B cell (primary cell): Measurements from ENCODE around the gene LDB3. TPM values are rescaled to one million over a fixed set of nuclear protein-coding genes. Genes with fewer than 3 reads are reported as not detected.

Experiments used
- ATAC-seq: fragments of 200-7000 bp; cut with Tn5 transposase; one replicate; pipeline ENCODE4 v1.10.0; 2021; ENCODE audit warnings: low read depth, mild to moderate bottlenecking, moderate number of reproducible peaks, moderate library complexity
- CTCF ChIA-PET: fragments of 350-600 bp; sonication (Branson Sonifier 250); formaldehyde crosslinking; loops from one replicate; lab custom pipeline; 2021; ENCODE audit warnings: antibody characterized with exemption, inconsistent platforms; lab: Charles Lee
- POLR2A ChIA-PET: fragments of 350-600 bp; sonication (Branson Sonifier 250); formaldehyde crosslinking; loops from one replicate; lab custom pipeline; 2021; ENCODE audit warnings: antibody characterized with exemption; lab: Charles Lee
- DNase-seq: peaks from one replicate; pipeline ENCODE4 v3.0.0; 2013
- H2AFZ ChIP-seq: 2 replicates; pipeline ENCODE4 v1.6.1; 2012; ENCODE audit warnings: mild to moderate bottlenecking, low read depth, low read length; ENCODE audit not compliant: insufficient read depth, poor library complexity, severe bottlenecking
- H3K27ac ChIP-seq, 2 donors: 1 replicate in 1 of 2; 2 replicates in 1 of 2; pipeline ENCODE4 v1.5.1; 2012 to 2013; ENCODE audit warnings: low read length in 2 of 2, mild to moderate bottlenecking in 2 of 2, moderate library complexity in 1 of 2
- H3K27me3 ChIP-seq, 4 experiments: fragments of 200-600 bp in 1 of 4; sonication (generic) in 1 of 4; replicated peaks in 1 of 4; 1 replicate in 2 of 4; 2 replicates in 2 of 4; pipeline versions ENCODE4 v1.6.1 to v1.7.0; 2013 to 2016; ENCODE audit warnings: low read length in 3 of 4, mild to moderate bottlenecking in 2 of 4, mixed read lengths in 1 of 4, moderate library complexity in 1 of 4; ENCODE audit not compliant: insufficient read depth in 4 of 4, control insufficient read depth in 3 of 4; ENCODE audit errors: control extremely low read depth in 1 of 4
- H3K36me3 ChIP-seq, 2 experiments: replicated peaks in 1 of 2; 1 replicate in 1 of 2; 2 replicates in 1 of 2; pipeline versions ENCODE4 v1.6.1 to v1.7.1; 2013; ENCODE audit warnings: low read length in 1 of 2; ENCODE audit not compliant: insufficient read depth in 2 of 2, control insufficient read depth in 1 of 2; ENCODE audit errors: control extremely low read depth in 1 of 2, extremely low read depth in 1 of 2
- H3K4me1 ChIP-seq, 2 donors: fragments of 200-600 bp in 1 of 2; sonication (generic) in 1 of 2; 1 replicate in 1 of 2; 2 replicates in 1 of 2; pipeline versions ENCODE4 v1.5.1 to v1.6.1; 2013 to 2017; ENCODE audit warnings: low read length in 2 of 2; ENCODE audit not compliant: control insufficient read depth in 2 of 2, insufficient read depth in 2 of 2
- H3K4me2 ChIP-seq: replicated peaks from 2 replicates; pipeline ENCODE3; 2012; ENCODE audit warnings: mild to moderate bottlenecking, low read depth, low read length; ENCODE audit not compliant: poor library complexity, severe bottlenecking
- H3K4me3 ChIP-seq, 5 experiments: fragments of 200-600 bp in 1 of 5; sonication (generic) in 1 of 5; 1 replicate in 3 of 5; 2 replicates in 2 of 5; pipeline versions ENCODE4 v1.5.1 to v1.7.0; 2011 to 2016; ENCODE audit warnings: low read length in 4 of 5, mild to moderate bottlenecking in 4 of 5, low read depth in 2 of 5, control low read depth in 1 of 5, moderate library complexity in 1 of 5; ENCODE audit not compliant: insufficient read depth in 1 of 5; ENCODE audit errors: control extremely low read depth in 1 of 5, extremely low read depth in 1 of 5
- H3K79me2 ChIP-seq: fragments of 200-600 bp; sonication (generic); one replicate; pipeline ENCODE4 v1.6.0; 2016; ENCODE audit warnings: low read length; ENCODE audit not compliant: control insufficient read depth, insufficient read depth
- H3K9ac ChIP-seq: fragments of 200-600 bp; sonication (generic); 2 replicates; pipeline ENCODE4 v1.6.1; 2017; ENCODE audit warnings: mild to moderate bottlenecking, low read length, moderate library complexity
- H3K9me3 ChIP-seq, 3 donors: one replicate each; pipeline versions ENCODE4 v1.6.1 to v1.7.1; 2013; ENCODE audit warnings: low read length in 2 of 3; ENCODE audit not compliant: control insufficient read depth in 2 of 3, insufficient read depth in 1 of 3; ENCODE audit errors: control extremely low read depth in 1 of 3
- H4K20me1 ChIP-seq: 2 replicates; pipeline ENCODE4 v1.6.0; 2012; ENCODE audit warnings: mild to moderate bottlenecking, low read length; ENCODE audit not compliant: insufficient read depth, control insufficient read depth, poor library complexity, severe bottlenecking
- H3K27ac Mint-ChIP-seq: one replicate; pipeline ENCODE4 v1.8.0; 2021; ENCODE audit warnings: mixed read lengths
- H3K27me3 Mint-ChIP-seq: one replicate; pipeline ENCODE4 v1.8.0; 2021; ENCODE audit warnings: mixed read lengths
- H3K4me1 Mint-ChIP-seq: one replicate; pipeline ENCODE4 v1.8.0; 2021; ENCODE audit warnings: mixed read lengths
- H3K4me3 Mint-ChIP-seq: one replicate; pipeline ENCODE4 v1.8.0; 2021; ENCODE audit warnings: mixed read lengths
- H3K9me3 Mint-ChIP-seq: one replicate; pipeline ENCODE4 v1.8.0; 2022; ENCODE audit warnings: mixed read lengths; ENCODE audit not compliant: insufficient read depth
- CTCF ChIP-seq: fragments of 200-600 bp; IDR thresholded peaks from one replicate; pipeline ENCODE4 v1.8.0; 2022; ENCODE audit warnings: antibody characterized with exemption, mild to moderate bottlenecking
- EZH2 ChIP-seq: IDR thresholded peaks from 2 replicates; pipeline ENCODE4 v1.6.1; 2012; ENCODE audit warnings: borderline replicate concordance, low read depth, mild to moderate bottlenecking, moderate library complexity, low read length; ENCODE audit not compliant: insufficient read depth, poor library complexity, severe bottlenecking
- WGBS: methylation state at CpG from one replicate; pipeline ENCODE4 v1.1.5; 2013; ENCODE audit warnings: missing lambda C conversion rate; ENCODE audit not compliant: insufficient coverage; 5-methylcytosine and 5-hydroxymethylcytosine counted together
- intact Hi-C: fragments of 100-400 bp; cut with micrococcal nuclease; formaldehyde crosslinking; loops from one replicate; pipeline ENCODE4 v1.10.0; 2022
- polyA plus RNA-seq: library from polyadenylated mRNA; depleted of rRNA; stranded (reverse); fragments of >200 nt; gene quantifications from 2 replicates; pipeline ENCODE4 v1.2.3, GENCODE V29; 2012
- total RNA-seq, 2 donors: library from RNA; stranded (reverse); fragments of 120-200 nt in 1 of 2; gene quantifications; 1 replicate in 1 of 2; 2 replicates in 1 of 2; pipeline versions ENCODE4 v1.2.3 to v1.2.4, GENCODE V29; 2013 to 2022

The LDB3 gene
- total and polyA plus RNA-seq, 2 donors (not counting 1 experiment from before 2014, with no cell fraction given): 0.01 to 0.07 TPM

DNA sequence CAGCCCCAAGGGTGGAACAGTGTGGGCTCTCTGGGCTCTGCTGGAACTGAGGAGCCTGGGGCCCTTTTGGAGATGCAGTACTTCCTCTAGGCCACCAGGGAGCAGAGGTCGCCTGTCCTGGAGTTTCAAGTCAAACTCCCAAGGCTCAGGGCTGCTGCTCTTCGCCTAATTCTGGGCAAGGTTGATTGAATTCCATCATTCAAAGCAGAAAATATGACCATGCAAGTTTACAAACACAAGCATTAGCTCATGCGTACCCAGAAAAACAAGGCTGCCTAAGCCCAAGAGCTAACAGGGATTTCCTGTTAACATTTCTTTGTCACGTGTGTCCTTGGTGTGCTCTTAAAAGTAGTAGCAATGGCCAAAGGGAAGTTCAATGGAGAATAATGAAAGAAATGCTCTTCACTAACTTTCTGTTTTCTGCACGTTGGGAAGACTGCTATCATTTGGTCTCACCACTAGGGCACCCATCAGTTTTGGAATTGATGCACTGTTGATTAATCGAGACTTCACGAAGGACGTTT, 20.1 kb downstream of the LDB3 start:
- WGBS: 44% methylated on average over 8 of the region's 8 CpGs
- H2AFZ ChIP-seq: peak overlapping the region; percentile 44
- H3K27me3 ChIP-seq: peaks cover 0 to 6% (median 0%) of the 10 kb centered on the region in 4 experiments
- ATAC-seq: peak; percentile 87
- H4K20me1 ChIP-seq: no peaks in the 10 kb centered on the region
- ChIA-PET CTCF (interaction anchor here (0.6 to 3.8 kb wide), 7 partner anchors 24 to 404 kb away, joined by 3 to 32 read pairs (median 4); no protein-coding TSS in a partner anchor), POLR2A (no interaction called here)
- peak overlapping the region; percentile 45 for H3K4me2 ChIP-seq
- no peak overlapping the region for H3K27ac ChIP-seq
- peaks cover 5 to 6% of the 10 kb centered on the region in 2 donors for H3K4me1 ChIP-seq
- H3K79me2 ChIP-seq: no peaks in the 10 kb centered on the region
- peak; percentile 68 for DNase-seq
- peaks cover 5% of the 10 kb centered on the region for H3K4me1 Mint-ChIP-seq
- H3K9ac ChIP-seq: no peak overlapping the region
- intact Hi-C loops: loop anchor here (1.0 kb wide), 1 partner anchor 211 kb away; no protein-coding TSS in a partner anchor
- H3K4me3 ChIP-seq: no peak overlapping the region
- no peak overlapping the region for H3K27ac Mint-ChIP-seq
- peaks cover 5% of the 10 kb centered on the region for H3K27me3 Mint-ChIP-seq
- no peaks in the 10 kb centered on the region for H3K36me3 ChIP-seq
- TF ChIP-seq EZH2: no peak
- peak; percentile 78 for TF ChIP-seq CTCF
- no peaks in the 10 kb centered on the region for H3K9me3 ChIP-seq
- peak overlapping the region; percentile 39 for H3K4me3 Mint-ChIP-seq
- H3K9me3 Mint-ChIP-seq: no peaks in the 10 kb centered on the region

DNA sequence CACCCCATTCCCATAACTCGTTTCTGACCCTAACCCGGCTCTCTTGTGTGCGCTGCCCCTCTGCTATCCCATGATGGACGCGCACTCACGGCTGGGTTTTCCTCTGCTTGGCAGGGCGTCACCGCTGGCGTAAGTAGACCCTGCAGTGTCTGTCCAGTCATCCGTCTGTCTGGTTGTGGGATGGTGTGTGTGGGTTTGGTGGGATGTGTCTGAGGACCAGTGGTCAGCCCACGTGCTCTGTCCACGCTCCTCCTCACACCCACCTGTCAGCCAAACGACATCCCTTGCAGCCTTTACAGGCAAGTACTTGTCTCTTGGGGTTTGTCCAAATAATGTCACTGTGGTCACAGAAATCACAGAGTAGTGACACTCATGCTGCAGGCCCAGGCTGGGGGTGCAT, 20.8 kb downstream of the LDB3 start:
- Histone ChIP-seq H3K4me2 (no peak overlapping the region), H3K27me3 (peaks cover 0 to 6% (median 0%) of the 10 kb centered on the region in 4 experiments), H4K20me1 (no peaks in the 10 kb centered on the region), H3K4me1 (peaks cover 5 to 6% of the 10 kb centered on the region in 2 donors), H3K4me3 (no peak overlapping the region), H2AFZ (no peak overlapping the region), H3K27ac (no peak overlapping the region), H3K9me3 (no peaks in the 10 kb centered on the region), H3K9ac (no peak overlapping the region), H3K36me3 (no peaks in the 10 kb centered on the region), H3K79me2 (no peaks in the 10 kb centered on the region)
- whole genome bisulfite sequencing: 89% methylated on average over 7 of the region's 13 CpGs
- Mint-ChIP-seq H3K4me1 (peaks cover 5% of the 10 kb centered on the region), H3K27me3 (peaks cover 10% of the 10 kb centered on the region), H3K4me3 (no peak overlapping the region), H3K27ac (no peak overlapping the region), H3K9me3 (no peaks in the 10 kb centered on the region)
- no peak for DNase-seq
- no peak for ATAC-seq
- TF ChIP-seq EZH2: no peak
- no peak for TF ChIP-seq CTCF
- POLR2A ChIA-PET: no interaction called here
- intact Hi-C loops: no loop called here
- CTCF ChIA-PET: interaction anchor here (0.6 to 3.8 kb wide), 6 partner anchors 11 to 403 kb away, joined by 3 to 32 read pairs (median 4); no protein-coding TSS in a partner anchor
